WTC11 (cell line): ENCODE measurements around the gene ERH. TPM values are rescaled to one million over a fixed set of nuclear protein-coding genes. Genes with fewer than 3 reads are reported as not detected.
A peak's percentile ranks its signal among the peaks of the same experiment; 100 is the strongest.

Source experiments
- ATAC-seq: fragments of 200-7000 bp; cut with Tn5 transposase; 2 replicates; pipeline ENCODE4 v1.10.0; 2021; ENCODE audit warnings: mild to moderate bottlenecking, moderate library complexity
- CTCF ChIA-PET: fragments of 300-600 bp; sonication (Branson Sonifier 250); formaldehyde crosslinking; loops from one replicate; lab custom pipeline; 2021; ENCODE audit warnings: antibody characterized with exemption; lab: Charles Lee
- POLR2A ChIA-PET: fragments of 350-600 bp; sonication (Branson Sonifier 250); formaldehyde crosslinking; loops from one replicate; lab custom pipeline; 2021; ENCODE audit warnings: antibody characterized with exemption; lab: Charles Lee
- DNase-seq: peaks from one replicate; pipeline ENCODE4 v3.0.0; 2021; ENCODE audit warnings: low spot score
- H3K27ac Mint-ChIP-seq: 2 replicates; pipeline ENCODE4 v1.8.0; 2021; ENCODE audit warnings: mixed read lengths
- H3K27me3 Mint-ChIP-seq: 2 replicates; pipeline ENCODE4 v1.8.0; 2021; ENCODE audit warnings: low read depth, mild to moderate bottlenecking, moderate library complexity, mixed read lengths
- H3K36me3 Mint-ChIP-seq: 2 replicates; pipeline ENCODE4 v1.8.0; 2021; ENCODE audit warnings: mixed read lengths
- H3K4me1 Mint-ChIP-seq: 2 replicates; pipeline ENCODE4 v1.8.0; 2022; ENCODE audit warnings: mixed read lengths
- H3K4me3 Mint-ChIP-seq: 2 replicates; pipeline ENCODE4 v1.8.0; 2021; ENCODE audit warnings: mild to moderate bottlenecking, moderate library complexity, mixed read lengths
- H3K9me3 Mint-ChIP-seq: 2 replicates; pipeline ENCODE4 v1.8.0; 2021; ENCODE audit warnings: mixed read lengths
- CREB1 ChIP-seq: sonication (generic); formaldehyde crosslinking; IDR thresholded peaks from 2 replicates; pipeline ENCODE4 v1.8.0; 2023; ENCODE audit warnings: mild to moderate bottlenecking, missing genetic modification reagents
- CREM ChIP-seq: sonication (generic); formaldehyde crosslinking; IDR thresholded peaks from 2 replicates; pipeline ENCODE4 v1.8.1; 2022; ENCODE audit warnings: mild to moderate bottlenecking, missing genetic modification reagents, moderate library complexity
- E2F1 ChIP-seq: sonication (generic); formaldehyde crosslinking; IDR thresholded peaks from 2 replicates; pipeline ENCODE4 v1.8.0; 2022; ENCODE audit warnings: mild to moderate bottlenecking, missing genetic modification reagents
- ETV6 ChIP-seq: sonication (generic); formaldehyde crosslinking; IDR thresholded peaks from 2 replicates; pipeline ENCODE4 v1.8.1; 2022; ENCODE audit warnings: mild to moderate bottlenecking, missing genetic modification reagents
- GABPB1 ChIP-seq: sonication (generic); formaldehyde crosslinking; IDR thresholded peaks from 2 replicates; pipeline ENCODE4 v1.8.1; 2023; ENCODE audit warnings: mild to moderate bottlenecking, missing genetic modification reagents
- GRHL2 ChIP-seq: fragments of 250-450 bp; sonication (Bioruptor Pico); IDR thresholded peaks from 2 replicates; pipeline ENCODE4 v1.8.0; 2022; ENCODE audit warnings: mild to moderate bottlenecking, moderate library complexity; ENCODE audit not compliant: insufficient replicate concordance, severe bottlenecking
- HMGXB4 ChIP-seq: sonication (generic); formaldehyde crosslinking; IDR thresholded peaks from 2 replicates; pipeline ENCODE4 v1.8.1; 2023; ENCODE audit warnings: mild to moderate bottlenecking, moderate library complexity, missing genetic modification reagents
- IRF1 ChIP-seq: sonication (generic); formaldehyde crosslinking; IDR thresholded peaks from 2 replicates; pipeline ENCODE4 v1.8.0; 2023; ENCODE audit warnings: missing genetic modification reagents
- JAZF1 ChIP-seq: fragments of 250-450 bp; sonication (Bioruptor Pico); IDR thresholded peaks from 2 replicates; pipeline ENCODE4 v1.9.0; 2021; ENCODE audit warnings: moderate library complexity, mild to moderate bottlenecking, inconsistent platforms
- MXD4 ChIP-seq: fragments of 250-450 bp; sonication (Bioruptor Pico); IDR thresholded peaks from 2 replicates; pipeline ENCODE4 v1.8.0; 2021; ENCODE audit warnings: mild to moderate bottlenecking, moderate library complexity, borderline replicate concordance
- MYBL2 ChIP-seq: sonication (generic); formaldehyde crosslinking; IDR thresholded peaks from 2 replicates; pipeline ENCODE4 v1.8.1; 2023; ENCODE audit warnings: mild to moderate bottlenecking, moderate library complexity, missing genetic modification reagents
- NFATC4 ChIP-seq: fragments of 250-450 bp; sonication (Bioruptor Pico); IDR thresholded peaks from 2 replicates; pipeline ENCODE4 v1.9.0; 2021; ENCODE audit warnings: mild to moderate bottlenecking
- NR1H2 ChIP-seq: sonication (generic); formaldehyde crosslinking; IDR thresholded peaks from 2 replicates; pipeline ENCODE4 v1.9.0; 2021; ENCODE audit warnings: mild to moderate bottlenecking, moderate library complexity, missing genetic modification reagents
- NR3C1 ChIP-seq: sonication (generic); formaldehyde crosslinking; conservative IDR thresholded peaks from 2 replicates; pipeline ENCODE4 v1.8.1; 2023; ENCODE audit warnings: low read depth, mild to moderate bottlenecking, missing genetic modification reagents
- RELA ChIP-seq: sonication (generic); formaldehyde crosslinking; IDR thresholded peaks from 2 replicates; pipeline ENCODE4 v1.8.1; 2022; ENCODE audit warnings: missing genetic modification reagents, mild to moderate bottlenecking, borderline replicate concordance
- RORB ChIP-seq: fragments of 250-450 bp; sonication (Bioruptor Pico); IDR thresholded peaks from 2 replicates; pipeline ENCODE4 v1.9.0; 2021; ENCODE audit warnings: mild to moderate bottlenecking
- SMAD3 ChIP-seq: sonication (generic); formaldehyde crosslinking; IDR thresholded peaks from 2 replicates; pipeline ENCODE4 v1.8.0; 2022; ENCODE audit warnings: missing genetic modification reagents, mild to moderate bottlenecking, borderline replicate concordance
- SMAD4 ChIP-seq: sonication (generic); formaldehyde crosslinking; IDR thresholded peaks from 2 replicates; pipeline ENCODE4 v1.8.0; 2022; ENCODE audit warnings: mild to moderate bottlenecking, missing genetic modification reagents
- SOX15 ChIP-seq: fragments of 250-450 bp; sonication (Bioruptor Pico); IDR thresholded peaks from 2 replicates; pipeline ENCODE4 v1.9.0; 2021; ENCODE audit warnings: mild to moderate bottlenecking
- SP1 ChIP-seq: sonication (generic); formaldehyde crosslinking; conservative IDR thresholded peaks from 2 replicates; pipeline ENCODE4 v1.8.1; 2022; ENCODE audit warnings: missing genetic modification reagents
- TCF7 ChIP-seq: sonication (generic); formaldehyde crosslinking; IDR thresholded peaks from 2 replicates; pipeline ENCODE4 v1.8.0; 2022; ENCODE audit warnings: mild to moderate bottlenecking, low read depth, missing genetic modification reagents, moderate library complexity
- TEAD1 ChIP-seq: sonication (generic); formaldehyde crosslinking; IDR thresholded peaks from 2 replicates; pipeline ENCODE4 v1.8.0; 2022; ENCODE audit warnings: mild to moderate bottlenecking, missing genetic modification reagents
- TEAD4 ChIP-seq: sonication (generic); formaldehyde crosslinking; IDR thresholded peaks from 2 replicates; pipeline ENCODE4 v1.8.0; 2022; ENCODE audit warnings: mild to moderate bottlenecking, missing genetic modification reagents
- ZBTB43 ChIP-seq: sonication (generic); formaldehyde crosslinking; IDR thresholded peaks from 2 replicates; pipeline ENCODE4 v1.8.1; 2023; ENCODE audit warnings: mild to moderate bottlenecking, missing genetic modification reagents
- ZMAT4 ChIP-seq: fragments of 250-450 bp; sonication (Bioruptor Pico); IDR thresholded peaks from 2 replicates; pipeline ENCODE4 v1.9.0; 2021; ENCODE audit warnings: mild to moderate bottlenecking
- ZNF138 ChIP-seq: sonication (generic); formaldehyde crosslinking; conservative IDR thresholded peaks from 2 replicates; pipeline ENCODE4 v1.8.1; 2022; ENCODE audit warnings: mild to moderate bottlenecking, moderate library complexity, missing genetic modification reagents
- ZNF263 ChIP-seq: sonication (generic); formaldehyde crosslinking; IDR thresholded peaks from 2 replicates; pipeline ENCODE4 v1.8.1; 2022; ENCODE audit warnings: low read depth, mild to moderate bottlenecking, moderate library complexity, missing genetic modification reagents
- ZNF423 ChIP-seq: fragments of 250-450 bp; sonication (Bioruptor Pico); IDR thresholded peaks from 2 replicates; pipeline ENCODE4 v2.1.2; 2022; ENCODE audit warnings: mild to moderate bottlenecking, moderate library complexity
- ZNF532 ChIP-seq: fragments of 250-450 bp; sonication (Bioruptor Pico); IDR thresholded peaks from 2 replicates; pipeline ENCODE4 v1.9.0; 2021; ENCODE audit warnings: mild to moderate bottlenecking, borderline replicate concordance
- ZNF671 ChIP-seq: fragments of 250-450 bp; sonication (Bioruptor Pico); IDR thresholded peaks from 2 replicates; pipeline ENCODE4 v1.8.0; 2021; ENCODE audit warnings: mild to moderate bottlenecking
- total RNA-seq: library from RNA; stranded (reverse); gene quantifications from 3 replicates; pipeline ENCODE4 v1.2.3, GENCODE V29; 2021

ERH gene
- total RNA-seq, 1 experiment from 2014 or later: 363 TPM

GRCh38 chr14:69372146-69372545 is 26.0 kb downstream of the ERH start:
- ATAC-seq (no peak), DNase-seq (no peak)
- Mint-ChIP-seq H3K27me3 (no peaks in the 10 kb centered on the region), H3K4me1 (no peaks in the 10 kb centered on the region), H3K27ac (no peak overlapping the region), H3K36me3 (peaks cover 29% of the 10 kb centered on the region), H3K9me3 (peaks cover 14% of the 10 kb centered on the region; the same call in 1 of the 2 replicates), H3K4me3 (no peak overlapping the region)
- POLR2A ChIA-PET: no interaction called here
- CTCF ChIA-PET: no interaction called here
- TF ChIP-seq GRHL2 (CRISPR knock-in tag) (no peak), NFATC4 (CRISPR knock-in tag) (no peak), SMAD4 (CRISPR knock-in tag) (no peak), NR1H2 (CRISPR knock-in tag) (no peak), HMGXB4 (CRISPR knock-in tag) (no peak), TEAD1 (CRISPR knock-in tag) (no peak), CREB1 (no peak), ZNF423 (CRISPR knock-in tag) (no peak), E2F1 (CRISPR knock-in tag) (no peak), ZNF138 (CRISPR knock-in tag) (no peak), CREM (CRISPR knock-in tag) (no peak), IRF1 (CRISPR knock-in tag) (no peak), SP1 (no peak), ZNF263 (CRISPR knock-in tag) (no peak), SOX15 (no peak), TEAD4 (CRISPR knock-in tag) (no peak)

GRCh38 chr14:69370061-69370460 is 28.0 kb downstream of the ERH start:
- Mint-ChIP-seq H3K27ac (no peak overlapping the region), H3K4me1 (no peaks in the 10 kb centered on the region), H3K36me3 (peaks cover 8% of the 10 kb centered on the region), H3K9me3 (no peaks in the 10 kb centered on the region)
- ATAC-seq: peak; percentile 34
- CTCF ChIA-PET: interaction anchor here (0.8 to 2.2 kb wide), 4 partner anchors 23 to 127 kb away, joined by 3 to 7 read pairs (median 4); partner anchors contain the start of genes ERH, GALNT16 and SLC39A9
- POLR2A ChIA-PET: no interaction called here
- no peak for DNase-seq
- TF ChIP-seq ETV6 (CRISPR knock-in tag): no peak
- TF ChIP-seq JAZF1 (CRISPR knock-in tag): no peak
- no peak for TF ChIP-seq NR3C1
- no peak for TF ChIP-seq MYBL2 (CRISPR knock-in tag)
- no peak for TF ChIP-seq CREB1
- TF ChIP-seq ZMAT4 (CRISPR knock-in tag): no peak
- TF ChIP-seq RORB: no peak
- no peak for TF ChIP-seq MXD4 (CRISPR knock-in tag)
- no peak for TF ChIP-seq ZNF671 (CRISPR knock-in tag)
- TF ChIP-seq SMAD3 (CRISPR knock-in tag): no peak
- TF ChIP-seq RELA: no peak
- TF ChIP-seq GABPB1 (CRISPR knock-in tag): no peak
- no peak for TF ChIP-seq TCF7
- no peak for TF ChIP-seq ZNF423 (CRISPR knock-in tag)
- TF ChIP-seq ZNF532 (CRISPR knock-in tag): no peak
- TF ChIP-seq ZBTB43 (CRISPR knock-in tag): no peak
- no peak for TF ChIP-seq SMAD4 (CRISPR knock-in tag)
- TF ChIP-seq, all 79 proteins: peak for 0
- H3K4me3 Mint-ChIP-seq: no peak overlapping the region
- no peaks in the 10 kb centered on the region for H3K27me3 Mint-ChIP-seq
